Astrocyte of the spinal cord (primary cell): ENCODE data around the gene PCP4.

ENCODE experiments used
- DNase-seq: peaks from one replicate; pipeline ENCODE4 v3.0.0; 2011; ENCODE audit warnings: low read depth, low spot score
- H3K4me3 ChIP-seq: 2 replicates; pipeline ENCODE4 v1.5.1; 2011; ENCODE audit warnings: low read depth, mild to moderate bottlenecking, low read length, moderate library complexity
- CTCF ChIP-seq: IDR thresholded peaks from 2 replicates; pipeline ENCODE4 v1.5.1; 2012; ENCODE audit warnings: low read depth, mild to moderate bottlenecking, low read length, inconsistent platforms
- in situ Hi-C: cut with HindIII; loops from 2 replicates; pipeline ENCODE4 v1.10.0; 2017; ENCODE audit warnings: low sequenced_read_pairs

Gene PCP4

GRCh38 chr21:39971956-39972355 lies 104.7 kb downstream of the PCP4 start:
- no peak for DNase-seq
- in situ Hi-C loops, result no loop called here
- H3K4me3 ChIP-seq, result no peak overlapping the region
- no peak for TF ChIP-seq CTCF

GRCh38 chr21:39972471-39972870 lies 105.2 kb downstream of the PCP4 start:
- H3K4me3 ChIP-seq, result no peak overlapping the region
- no peak for TF ChIP-seq CTCF
- DNase-seq, result no peak
- in situ Hi-C loops, result no loop called here

- in situ Hi-C loops, result no loop called here
- no peak for DNase-seq
- H3K4me3 ChIP-seq, result no peak overlapping the region
- TF ChIP-seq CTCF, result no peak
Observed at GRCh38 chr21:39972976-39973770, 105.9 kb downstream of the PCP4 start.

GRCh38 chr21:39976800-39977199 lies 109.6 kb downstream of the PCP4 start:
- in situ Hi-C loops, result no loop called here
- TF ChIP-seq CTCF, result no peak
- no peak for DNase-seq
- H3K4me3 ChIP-seq, result no peak overlapping the region
